KOPT-K1 (cell line): Measurements from ENCODE around the gene TNFRSF1A.

Experiments used
- H3K27ac ChIP-seq: fragments of 200-600 bp; sonication (generic); 2 replicates; pipeline ENCODE4 v1.5.1; 2016; ENCODE audit warnings: antibody characterized with exemption, mild to moderate bottlenecking, low read depth, low read length; ENCODE audit not compliant: poor library complexity, severe bottlenecking
- H3K36me3 ChIP-seq: fragments of 200-600 bp; sonication (generic); 2 replicates; pipeline ENCODE4 v1.5.1; 2017; ENCODE audit warnings: antibody characterized with exemption, mild to moderate bottlenecking, low read length, moderate library complexity; ENCODE audit not compliant: insufficient read depth
- H3K9me3 ChIP-seq: fragments of 200-600 bp; sonication (generic); 2 replicates; pipeline ENCODE4 v1.5.1; 2017; ENCODE audit warnings: antibody characterized with exemption, low read length, mild to moderate bottlenecking; ENCODE audit not compliant: insufficient read depth, poor library complexity, severe bottlenecking

The TNFRSF1A gene

GRCh38 chr12:6328045-6328779 is 13.7 kb downstream of the TNFRSF1A start:
- no peaks in the 10 kb centered on the region for H3K9me3 ChIP-seq
- H3K27ac ChIP-seq = no peak overlapping the region
- H3K36me3 ChIP-seq = peaks cover 76% of the 10 kb centered on the region

GRCh38 chr12:6327229-6328041 is 14.4 kb downstream of the TNFRSF1A start:
- H3K36me3 ChIP-seq = peaks cover 69% of the 10 kb centered on the region
- H3K9me3 ChIP-seq = no peaks in the 10 kb centered on the region

GRCh38 chr12:6326316-6327228 is 15.3 kb downstream of the TNFRSF1A start:
- Histone ChIP-seq H3K27ac (no peak overlapping the region), H3K9me3 (no peaks in the 10 kb centered on the region), H3K36me3 (peaks cover 61% of the 10 kb centered on the region)

More at GRCh38 chr12:6327229-6328041, 14.4 kb downstream of the TNFRSF1A start:
- H3K27ac ChIP-seq = no peak overlapping the region

GRCh38 chr12:6324936-6325750 is 16.7 kb downstream of the TNFRSF1A start:
- H3K27ac ChIP-seq = peak overlapping the region; percentile 1
- peaks cover 46% of the 10 kb centered on the region for H3K36me3 ChIP-seq
- no peaks in the 10 kb centered on the region for H3K9me3 ChIP-seq

GRCh38 chr12:6323995-6324711 is 17.7 kb downstream of the TNFRSF1A start:
- H3K36me3 ChIP-seq = peaks cover 36% of the 10 kb centered on the region
- no peak overlapping the region for H3K27ac ChIP-seq
- no peaks in the 10 kb centered on the region for H3K9me3 ChIP-seq

- Histone ChIP-seq H3K9me3 (no peaks in the 10 kb centered on the region), H3K36me3 (peaks cover 30% of the 10 kb centered on the region), H3K27ac (peak overlapping the region; percentile 23)
These were observed 18.4 kb downstream of the TNFRSF1A start for GRCh38 chr12:6323340-6323994.

- Histone ChIP-seq H3K9me3 (no peaks in the 10 kb centered on the region), H3K36me3 (peaks cover 24% of the 10 kb centered on the region), H3K27ac (no peak overlapping the region)
These were observed 18.9 kb downstream of the TNFRSF1A start for GRCh38 chr12:6322969-6323339.

GRCh38 chr12:6322352-6322751 is 19.5 kb downstream of the TNFRSF1A start:
- H3K36me3 ChIP-seq = peaks cover 18% of the 10 kb centered on the region; the same call in 1 of the 2 replicates
- no peak overlapping the region for H3K27ac ChIP-seq
- H3K9me3 ChIP-seq = no peaks in the 10 kb centered on the region

GRCh38 chr12:6321905-6322304 is 20.0 kb downstream of the TNFRSF1A start:
- peaks cover 14% of the 10 kb centered on the region; the same call in 1 of the 2 replicates for H3K36me3 ChIP-seq
- H3K27ac ChIP-seq = no peak overlapping the region
- H3K9me3 ChIP-seq = no peaks in the 10 kb centered on the region

- Histone ChIP-seq H3K27ac (no peak overlapping the region), H3K9me3 (no peaks in the 10 kb centered on the region), H3K36me3 (peaks cover 2% of the 10 kb centered on the region; the same call in 1 of the 2 replicates)
These were observed 22.4 kb downstream of the TNFRSF1A start for GRCh38 chr12:6319446-6319845.

GRCh38 chr12:6318440-6318879 is 23.4 kb downstream of the TNFRSF1A start:
- H3K9me3 ChIP-seq = no peaks in the 10 kb centered on the region
- no peak overlapping the region for H3K27ac ChIP-seq
- H3K36me3 ChIP-seq = no peaks in the 10 kb centered on the region

GRCh38 chr12:6317693-6318439 is 24.0 kb downstream of the TNFRSF1A start:
- H3K36me3 ChIP-seq = no peaks in the 10 kb centered on the region
- no peaks in the 10 kb centered on the region for H3K9me3 ChIP-seq
- no peak overlapping the region for H3K27ac ChIP-seq
